ENCODE measurements around the gene ABCA4.

GRCh38 chr1:93977598-93977945 lies 143.4 kb downstream of the ABCA4 start:
- TF ChIP-seq TCF7 (CRISPR knock-in tag; IDR thresholded peaks at IDR 0.05; ENCODE audit: low read depth) (no peak), CTCF (IDR thresholded peaks at IDR 0.05) (no peak), NFYB (CRISPR knock-in tag; conservative IDR thresholded peaks at IDR 0.05; ENCODE audit: low read depth) (no peak)
- TF ChIP-seq, protein P1, sequence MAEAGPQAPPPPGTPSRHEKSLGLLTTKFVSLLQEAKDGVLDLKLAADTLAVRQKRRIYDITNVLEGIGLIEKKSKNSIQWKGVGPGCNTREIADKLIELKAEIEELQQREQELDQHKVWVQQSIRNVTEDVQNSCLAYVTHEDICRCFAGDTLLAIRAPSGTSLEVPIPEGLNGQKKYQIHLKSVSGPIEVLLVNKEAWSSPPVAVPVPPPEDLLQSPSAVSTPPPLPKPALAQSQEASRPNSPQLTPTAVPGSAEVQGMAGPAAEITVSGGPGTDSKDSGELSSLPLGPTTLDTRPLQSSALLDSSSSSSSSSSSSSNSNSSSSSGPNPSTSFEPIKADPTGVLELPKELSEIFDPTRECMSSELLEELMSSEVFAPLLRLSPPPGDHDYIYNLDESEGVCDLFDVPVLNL (CRISPR knock-in tag; IDR thresholded peaks at IDR 0.05; ENCODE audit: borderline replicate concordance, low read depth): no peak
- TF ChIP-seq, protein P2, sequence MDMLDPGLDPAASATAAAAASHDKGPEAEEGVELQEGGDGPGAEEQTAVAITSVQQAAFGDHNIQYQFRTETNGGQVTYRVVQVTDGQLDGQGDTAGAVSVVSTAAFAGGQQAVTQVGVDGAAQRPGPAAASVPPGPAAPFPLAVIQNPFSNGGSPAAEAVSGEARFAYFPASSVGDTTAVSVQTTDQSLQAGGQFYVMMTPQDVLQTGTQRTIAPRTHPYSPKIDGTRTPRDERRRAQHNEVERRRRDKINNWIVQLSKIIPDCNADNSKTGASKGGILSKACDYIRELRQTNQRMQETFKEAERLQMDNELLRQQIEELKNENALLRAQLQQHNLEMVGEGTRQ (CRISPR knock-in tag; IDR thresholded peaks at IDR 0.05): no peak

Data from WTC11 (cell line).